Measurements from ENCODE around the gene ARHGAP22.

ARHGAP22 gene

DNA sequence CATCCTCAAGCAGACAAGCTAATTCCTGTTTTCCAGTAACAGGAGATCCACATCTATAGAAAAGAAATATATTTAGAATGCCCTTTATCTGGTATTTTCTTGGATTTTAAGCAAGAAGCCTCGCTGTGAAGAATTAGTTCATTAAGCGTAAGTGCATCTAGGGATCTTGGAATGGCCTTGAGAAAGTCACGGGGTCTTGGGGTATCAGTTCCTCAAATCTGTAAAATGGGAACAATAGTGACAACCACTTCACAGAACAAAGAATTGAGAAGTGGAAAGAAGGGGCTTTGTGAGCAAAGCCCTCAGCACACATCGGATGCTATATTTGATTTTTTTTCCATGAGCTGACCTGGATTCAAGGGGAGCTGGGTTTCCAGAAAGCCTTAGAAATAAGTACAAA, 47.5 kb upstream of the ARHGAP22 start:
- Histone ChIP-seq H3K27me3 (ENCODE audit: insufficient read depth, poor library complexity, severe bottlenecking) (peaks cover 6% of the 10 kb centered on the region), H3K27ac (replicated peaks) (no peak overlapping the region), H3K4me3 (replicated peaks; ENCODE audit: insufficient read depth, low read length) (no peak overlapping the region)
- no peak for DNase-seq (ENCODE audit: low read depth in 1 of 2, low spot score in 1 of 2)
- TF ChIP-seq, protein P1, sequence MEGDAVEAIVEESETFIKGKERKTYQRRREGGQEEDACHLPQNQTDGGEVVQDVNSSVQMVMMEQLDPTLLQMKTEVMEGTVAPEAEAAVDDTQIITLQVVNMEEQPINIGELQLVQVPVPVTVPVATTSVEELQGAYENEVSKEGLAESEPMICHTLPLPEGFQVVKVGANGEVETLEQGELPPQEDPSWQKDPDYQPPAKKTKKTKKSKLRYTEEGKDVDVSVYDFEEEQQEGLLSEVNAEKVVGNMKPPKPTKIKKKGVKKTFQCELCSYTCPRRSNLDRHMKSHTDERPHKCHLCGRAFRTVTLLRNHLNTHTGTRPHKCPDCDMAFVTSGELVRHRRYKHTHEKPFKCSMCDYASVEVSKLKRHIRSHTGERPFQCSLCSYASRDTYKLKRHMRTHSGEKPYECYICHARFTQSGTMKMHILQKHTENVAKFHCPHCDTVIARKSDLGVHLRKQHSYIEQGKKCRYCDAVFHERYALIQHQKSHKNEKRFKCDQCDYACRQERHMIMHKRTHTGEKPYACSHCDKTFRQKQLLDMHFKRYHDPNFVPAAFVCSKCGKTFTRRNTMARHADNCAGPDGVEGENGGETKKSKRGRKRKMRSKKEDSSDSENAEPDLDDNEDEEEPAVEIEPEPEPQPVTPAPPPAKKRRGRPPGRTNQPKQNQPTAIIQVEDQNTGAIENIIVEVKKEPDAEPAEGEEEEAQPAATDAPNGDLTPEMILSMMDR (IDR thresholded peaks at IDR 0.05; ENCODE audit: insufficient read depth, low read length) = no peak
- TF ChIP-seq, protein P2, sequence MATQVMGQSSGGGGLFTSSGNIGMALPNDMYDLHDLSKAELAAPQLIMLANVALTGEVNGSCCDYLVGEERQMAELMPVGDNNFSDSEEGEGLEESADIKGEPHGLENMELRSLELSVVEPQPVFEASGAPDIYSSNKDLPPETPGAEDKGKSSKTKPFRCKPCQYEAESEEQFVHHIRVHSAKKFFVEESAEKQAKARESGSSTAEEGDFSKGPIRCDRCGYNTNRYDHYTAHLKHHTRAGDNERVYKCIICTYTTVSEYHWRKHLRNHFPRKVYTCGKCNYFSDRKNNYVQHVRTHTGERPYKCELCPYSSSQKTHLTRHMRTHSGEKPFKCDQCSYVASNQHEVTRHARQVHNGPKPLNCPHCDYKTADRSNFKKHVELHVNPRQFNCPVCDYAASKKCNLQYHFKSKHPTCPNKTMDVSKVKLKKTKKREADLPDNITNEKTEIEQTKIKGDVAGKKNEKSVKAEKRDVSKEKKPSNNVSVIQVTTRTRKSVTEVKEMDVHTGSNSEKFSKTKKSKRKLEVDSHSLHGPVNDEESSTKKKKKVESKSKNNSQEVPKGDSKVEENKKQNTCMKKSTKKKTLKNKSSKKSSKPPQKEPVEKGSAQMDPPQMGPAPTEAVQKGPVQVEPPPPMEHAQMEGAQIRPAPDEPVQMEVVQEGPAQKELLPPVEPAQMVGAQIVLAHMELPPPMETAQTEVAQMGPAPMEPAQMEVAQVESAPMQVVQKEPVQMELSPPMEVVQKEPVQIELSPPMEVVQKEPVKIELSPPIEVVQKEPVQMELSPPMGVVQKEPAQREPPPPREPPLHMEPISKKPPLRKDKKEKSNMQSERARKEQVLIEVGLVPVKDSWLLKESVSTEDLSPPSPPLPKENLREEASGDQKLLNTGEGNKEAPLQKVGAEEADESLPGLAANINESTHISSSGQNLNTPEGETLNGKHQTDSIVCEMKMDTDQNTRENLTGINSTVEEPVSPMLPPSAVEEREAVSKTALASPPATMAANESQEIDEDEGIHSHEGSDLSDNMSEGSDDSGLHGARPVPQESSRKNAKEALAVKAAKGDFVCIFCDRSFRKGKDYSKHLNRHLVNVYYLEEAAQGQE (IDR thresholded peaks at IDR 0.05; ENCODE audit: insufficient replicate concordance, low read depth) = no peak
- TF ChIP-seq SPI1 (IDR thresholded peaks at IDR 0.05; ENCODE audit: borderline replicate concordance, low read depth) (no peak), POLR2AphosphoS5 (IDR thresholded peaks at IDR 0.05; ENCODE audit: low read depth) (no peak), GABPA (IDR thresholded peaks at IDR 0.05; ENCODE audit: low read depth) (no peak)

DNA sequence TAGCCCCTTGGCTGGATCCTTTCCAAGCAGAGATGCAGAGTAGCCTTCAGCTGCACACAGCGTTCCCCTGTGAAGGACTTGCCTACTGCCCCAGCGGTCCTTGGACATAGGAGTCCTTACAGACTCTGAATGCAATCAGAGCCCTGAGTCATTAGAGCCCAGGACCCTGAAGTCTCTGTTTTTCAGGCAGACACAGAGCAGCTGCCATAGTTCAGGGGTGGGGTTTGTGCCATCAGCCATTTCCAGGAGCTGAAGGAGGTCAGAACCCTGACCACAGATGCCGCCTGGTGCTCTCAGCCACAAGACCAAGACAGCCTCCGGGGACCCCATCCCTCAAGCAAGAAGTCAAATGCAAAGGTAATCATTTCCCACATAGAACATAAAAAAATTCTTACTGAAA, 47.0 kb upstream of the ARHGAP22 start:
- Histone ChIP-seq H3K4me3 (replicated peaks; ENCODE audit: insufficient read depth, low read length) (no peak overlapping the region), H3K27ac (replicated peaks) (no peak overlapping the region), H3K27me3 (ENCODE audit: insufficient read depth, poor library complexity, severe bottlenecking) (peaks cover 6% of the 10 kb centered on the region)
- DNase-seq (ENCODE audit: low read depth in 1 of 2, low spot score in 1 of 2) = no peak
- TF ChIP-seq GABPA (IDR thresholded peaks at IDR 0.05; ENCODE audit: low read depth) = no peak
- TF ChIP-seq SPI1 (IDR thresholded peaks at IDR 0.05; ENCODE audit: borderline replicate concordance, low read depth) = no peak
- TF ChIP-seq, protein P1 (IDR thresholded peaks at IDR 0.05; ENCODE audit: insufficient read depth, low read length) = no peak
- TF ChIP-seq, protein P2 (IDR thresholded peaks at IDR 0.05; ENCODE audit: insufficient replicate concordance, low read depth) = no peak
- no peak for TF ChIP-seq POLR2AphosphoS5 (IDR thresholded peaks at IDR 0.05; ENCODE audit: low read depth)

DNA sequence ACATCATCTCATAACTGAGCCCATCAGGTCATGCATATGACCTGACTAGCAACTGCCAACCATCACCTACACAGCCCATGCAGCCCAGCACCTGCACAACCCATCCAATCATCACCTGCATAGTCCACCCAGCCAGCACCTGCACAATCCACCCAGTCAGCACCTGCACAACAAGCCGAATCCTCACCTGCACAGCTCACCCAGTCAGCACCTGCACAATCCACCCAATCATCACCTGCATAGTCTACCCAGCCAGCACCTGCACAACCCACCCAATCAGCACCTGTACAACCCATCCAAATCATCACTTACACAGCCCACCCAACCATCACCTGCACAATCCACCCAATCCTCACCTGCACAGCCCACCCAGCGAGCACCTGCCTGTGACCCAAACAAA, 46.4 kb upstream of the ARHGAP22 start:
- TF ChIP-seq, protein P1 (IDR thresholded peaks at IDR 0.05; ENCODE audit: insufficient read depth, low read length) = no peak
- no peak for TF ChIP-seq POLR2AphosphoS5 (IDR thresholded peaks at IDR 0.05; ENCODE audit: low read depth)
- TF ChIP-seq, protein P2 (IDR thresholded peaks at IDR 0.05; ENCODE audit: insufficient replicate concordance, low read depth) = no peak
- TF ChIP-seq SPI1 (IDR thresholded peaks at IDR 0.05; ENCODE audit: borderline replicate concordance, low read depth) = no peak
- TF ChIP-seq GABPA (IDR thresholded peaks at IDR 0.05; ENCODE audit: low read depth) = no peak
- Histone ChIP-seq H3K27ac (replicated peaks) (no peak overlapping the region), H3K4me3 (replicated peaks; ENCODE audit: insufficient read depth, low read length) (no peak overlapping the region), H3K27me3 (ENCODE audit: insufficient read depth, poor library complexity, severe bottlenecking) (peaks cover 6% of the 10 kb centered on the region)
- DNase-seq (ENCODE audit: low read depth in 1 of 2, low spot score in 1 of 2) = no peak
